ENCODE results near the gene SLC24A3.

DNA sequence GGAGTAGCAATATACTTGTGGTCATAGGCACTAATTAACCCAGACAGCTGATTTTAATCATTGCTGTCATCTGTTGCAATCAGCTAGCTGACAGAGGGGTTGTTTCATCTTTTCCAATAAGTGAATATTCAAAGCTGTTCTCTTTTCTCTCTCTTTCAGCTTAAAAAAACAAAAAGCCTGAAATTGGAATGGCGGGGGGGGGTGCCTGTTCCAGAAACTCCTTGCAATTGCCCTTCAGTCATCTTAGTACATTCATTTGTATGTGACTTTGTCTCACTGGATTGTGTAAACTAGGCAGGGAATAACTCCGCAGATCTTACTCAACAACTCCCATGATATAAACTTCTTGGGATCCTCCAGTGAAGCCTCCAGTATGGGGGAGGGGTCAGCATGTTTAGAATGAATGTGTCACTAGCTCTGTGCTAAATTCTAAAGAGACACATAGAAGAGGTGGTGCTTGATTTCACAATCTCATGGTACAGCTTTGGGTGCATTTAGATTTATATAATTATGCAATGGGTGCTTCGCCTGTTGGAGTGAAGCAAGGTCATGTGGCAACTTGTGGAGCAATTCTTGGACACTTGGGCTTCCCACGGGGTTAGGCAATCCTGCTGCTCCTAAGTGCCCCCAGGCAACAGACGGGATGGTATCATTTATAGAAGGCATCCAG, 40.1 kb downstream of the SLC24A3 start:
- no peak for TF ChIP-seq POLR2A (IDR thresholded peaks at IDR 0.05)
- TF ChIP-seq, protein P1, sequence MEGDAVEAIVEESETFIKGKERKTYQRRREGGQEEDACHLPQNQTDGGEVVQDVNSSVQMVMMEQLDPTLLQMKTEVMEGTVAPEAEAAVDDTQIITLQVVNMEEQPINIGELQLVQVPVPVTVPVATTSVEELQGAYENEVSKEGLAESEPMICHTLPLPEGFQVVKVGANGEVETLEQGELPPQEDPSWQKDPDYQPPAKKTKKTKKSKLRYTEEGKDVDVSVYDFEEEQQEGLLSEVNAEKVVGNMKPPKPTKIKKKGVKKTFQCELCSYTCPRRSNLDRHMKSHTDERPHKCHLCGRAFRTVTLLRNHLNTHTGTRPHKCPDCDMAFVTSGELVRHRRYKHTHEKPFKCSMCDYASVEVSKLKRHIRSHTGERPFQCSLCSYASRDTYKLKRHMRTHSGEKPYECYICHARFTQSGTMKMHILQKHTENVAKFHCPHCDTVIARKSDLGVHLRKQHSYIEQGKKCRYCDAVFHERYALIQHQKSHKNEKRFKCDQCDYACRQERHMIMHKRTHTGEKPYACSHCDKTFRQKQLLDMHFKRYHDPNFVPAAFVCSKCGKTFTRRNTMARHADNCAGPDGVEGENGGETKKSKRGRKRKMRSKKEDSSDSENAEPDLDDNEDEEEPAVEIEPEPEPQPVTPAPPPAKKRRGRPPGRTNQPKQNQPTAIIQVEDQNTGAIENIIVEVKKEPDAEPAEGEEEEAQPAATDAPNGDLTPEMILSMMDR (IDR thresholded peaks at IDR 0.05): no peak
